ENCODE data around the gene DPH6.
"Not testable (repeated sequence)": the region's sequence is repeated elsewhere in the genome, so short reads cannot be mapped to it uniquely, and the experiment has no call there.

Gene DPH6

DNA sequence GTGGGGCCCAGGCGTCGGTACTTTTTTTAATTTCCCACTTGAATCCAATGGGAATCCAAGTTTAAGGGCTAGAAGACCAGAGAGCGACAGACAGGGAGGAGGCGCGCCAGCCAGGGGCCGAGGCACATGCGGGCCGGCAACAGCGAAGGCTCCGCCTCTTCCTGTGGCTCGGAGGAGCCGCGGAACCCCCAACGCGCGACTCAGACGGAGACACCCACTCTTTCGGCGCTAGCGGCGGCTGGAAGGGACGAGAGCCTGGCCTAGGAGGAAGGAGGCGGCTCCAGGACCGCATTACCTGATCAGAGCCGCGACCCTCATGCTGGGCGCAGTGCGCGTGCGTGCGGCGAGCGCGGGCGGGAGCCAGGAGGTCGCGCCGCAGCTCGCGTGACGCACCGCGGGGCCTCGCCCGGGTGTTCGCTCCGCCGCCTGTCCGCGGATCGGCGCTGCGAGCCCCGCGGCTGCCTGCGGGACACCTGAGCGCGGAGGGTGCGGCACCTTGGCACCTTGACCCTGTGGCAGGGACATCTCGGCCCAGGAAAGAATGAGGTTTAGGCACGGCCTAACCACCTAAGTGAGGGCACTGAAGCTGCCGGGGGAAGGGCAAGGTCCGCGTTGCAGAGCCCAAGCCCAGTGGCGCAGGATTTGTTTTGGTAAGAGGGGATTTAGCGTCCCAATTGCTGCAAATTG, at the start of gene DPH6:
Gene DPH6, minus strand, starts transcription at position 342 of the 687 bp plus-strand sequence. Its CDS starts 24 bp downstream, at position 318.
- FAIRE-seq (no peak), DNase-seq (ENCODE audit: low spot score) (peak; percentile 81)

GRCh38 chr15:35595656-35596055, 49.7 kb upstream of the DPH6 start:
- FAIRE-seq (no peak), DNase-seq (ENCODE audit: low spot score) (no peak)

- FAIRE-seq: not testable (repeated sequence)
These were observed 46.0 kb upstream of the DPH6 start for GRCh38 chr15:35591987-35592386.

GRCh38 chr15:35583863-35584528, 38.0 kb upstream of the DPH6 start:
- DNase-seq (ENCODE audit: low spot score) (no peak), FAIRE-seq (no peak)

More at GRCh38 chr15:35591987-35592386, 46.0 kb upstream of the DPH6 start:
- DNase-seq (ENCODE audit: low spot score): not testable (repeated sequence)

GRCh38 chr15:35580606-35581005, 34.6 kb upstream of the DPH6 start:
- no peak for DNase-seq (ENCODE audit: low spot score)
- no peak for FAIRE-seq

DNA sequence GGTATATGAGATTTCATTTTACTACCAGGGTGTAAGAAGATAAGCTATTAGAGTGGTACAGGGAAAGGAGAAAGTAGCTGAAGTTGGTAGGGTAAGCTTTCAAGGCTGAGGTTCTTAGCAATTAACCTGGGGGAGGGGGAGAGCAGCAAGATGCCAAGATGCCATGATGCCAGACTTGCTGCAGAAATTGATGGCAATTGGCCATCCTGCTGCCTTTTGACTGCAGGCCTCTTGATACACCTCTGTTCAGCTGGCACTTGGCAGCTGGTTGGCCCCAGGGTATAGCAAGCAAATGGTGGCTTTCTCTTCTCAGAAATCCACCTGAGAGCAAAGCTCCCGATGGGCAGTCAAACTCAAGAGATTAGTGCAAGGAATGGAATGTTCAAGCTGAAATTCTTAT, 21.4 kb upstream of the DPH6 start:
- FAIRE-seq (no peak), DNase-seq (ENCODE audit: low spot score) (no peak)

GRCh38 chr15:35566991-35567390, 21.0 kb upstream of the DPH6 start:
- DNase-seq (ENCODE audit: low spot score) (no peak), FAIRE-seq (no peak)

DNA sequence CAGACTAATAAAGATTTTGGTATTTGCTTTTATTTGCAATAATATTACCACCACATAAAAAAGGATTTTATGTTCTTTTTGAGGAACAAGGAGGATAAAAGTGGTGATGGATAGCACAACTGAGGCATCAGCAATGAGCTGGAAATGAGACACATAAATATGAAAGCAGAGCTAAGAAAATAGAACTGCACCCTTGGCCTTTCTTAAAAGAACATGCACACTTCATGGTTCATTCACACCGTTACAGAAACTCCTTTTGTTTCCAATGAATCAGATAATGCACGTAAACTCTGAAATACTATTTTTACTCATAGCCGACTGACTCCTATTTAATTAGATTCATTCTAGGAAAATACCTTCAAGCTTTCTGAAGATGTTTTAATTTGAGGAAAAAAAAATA, 19.9 kb upstream of the DPH6 start:
- no peak for DNase-seq (ENCODE audit: low spot score)
- no peak for FAIRE-seq

DNA sequence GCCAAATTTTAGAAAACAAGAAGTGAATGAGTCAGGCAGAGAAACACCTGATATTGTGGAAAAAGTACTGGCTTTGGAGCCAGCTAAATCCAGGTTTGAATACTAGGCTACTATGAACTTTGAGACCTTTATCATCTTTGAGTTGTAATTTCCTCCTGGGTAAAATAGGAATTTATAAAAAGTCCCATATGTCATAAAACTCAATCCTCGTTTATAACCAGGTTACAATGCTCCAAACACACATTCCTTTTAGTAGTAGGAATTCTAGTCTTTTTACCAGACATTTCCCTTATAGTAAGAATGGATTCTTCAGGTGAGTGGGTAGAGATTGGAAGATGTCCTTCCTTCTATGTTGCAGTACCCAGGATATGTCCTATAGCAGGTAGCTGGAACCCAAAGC, 16.7 kb upstream of the DPH6 start:
- FAIRE-seq: no peak

GRCh38 chr15:35561308-35561707, 15.3 kb upstream of the DPH6 start:
- DNase-seq (ENCODE audit: low spot score) (no peak), FAIRE-seq (no peak)

More for the DNA sequence above, 16.7 kb upstream of the DPH6 start:
- no peak for DNase-seq (ENCODE audit: low spot score)

DNA sequence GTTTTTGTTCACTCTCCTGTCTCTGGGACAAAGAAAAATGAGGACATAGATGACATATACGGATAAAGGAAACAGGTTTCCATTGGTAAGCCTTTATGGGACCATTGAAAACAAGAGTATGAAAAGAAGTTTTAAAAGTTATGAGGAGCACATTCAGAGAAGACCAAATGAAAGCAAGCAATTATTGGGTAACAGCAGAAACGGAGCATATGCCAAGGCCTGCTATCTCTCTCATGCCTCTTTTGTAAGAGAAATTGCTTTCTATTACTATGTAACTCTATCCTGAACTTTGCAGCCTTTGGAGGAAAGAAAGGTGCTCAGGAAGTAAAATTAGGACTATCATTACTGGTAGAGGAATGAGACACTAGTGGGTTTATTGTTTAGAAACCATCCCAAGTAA, 14.9 kb upstream of the DPH6 start:
- no peak for DNase-seq (ENCODE audit: low spot score)
- FAIRE-seq: no peak

- no peak for FAIRE-seq
- no peak for DNase-seq (ENCODE audit: low spot score)
These were observed 14.3 kb upstream of the DPH6 start for GRCh38 chr15:35560258-35560657.

DNA sequence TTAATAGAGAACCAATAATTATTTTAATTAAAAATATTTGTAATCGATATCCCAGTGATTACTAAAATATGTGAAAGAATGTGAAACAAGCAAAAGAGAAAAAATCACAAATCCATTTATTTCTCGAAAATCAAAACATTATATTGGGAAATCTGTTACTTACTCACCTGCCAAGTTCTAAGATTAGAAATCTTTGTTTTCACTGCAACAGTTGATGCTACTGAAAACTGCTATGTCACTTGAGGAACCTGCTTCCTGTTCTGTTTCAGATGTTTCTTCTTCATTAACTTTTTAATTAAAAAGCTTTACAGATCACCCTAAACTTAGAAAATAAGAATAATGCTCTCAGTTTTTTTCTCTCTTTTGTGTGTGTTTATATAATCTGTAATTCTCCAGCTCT, 13.7 kb upstream of the DPH6 start:
- FAIRE-seq: no peak
- no peak for DNase-seq (ENCODE audit: low spot score)

DNA sequence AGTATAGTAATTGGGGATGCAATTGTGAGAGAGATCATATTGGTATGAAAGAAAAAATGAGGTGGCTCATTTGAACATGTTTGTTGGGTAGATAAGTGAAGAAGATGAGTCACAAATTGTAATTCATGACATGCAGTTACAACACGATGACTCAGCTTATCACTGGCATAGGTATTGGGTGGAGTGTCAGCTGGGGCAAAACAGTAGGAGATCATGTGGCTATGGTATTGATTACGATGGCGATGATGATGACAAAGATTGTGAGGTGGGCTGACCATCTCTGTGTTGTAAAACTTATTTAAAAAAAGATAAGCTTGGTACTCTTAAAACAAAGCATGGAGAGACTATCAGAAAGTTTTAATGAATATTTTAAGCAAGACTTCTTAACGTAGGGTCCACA, 11.6 kb upstream of the DPH6 start:
- FAIRE-seq: no peak
- DNase-seq (ENCODE audit: low spot score): peak; percentile 31

DNA sequence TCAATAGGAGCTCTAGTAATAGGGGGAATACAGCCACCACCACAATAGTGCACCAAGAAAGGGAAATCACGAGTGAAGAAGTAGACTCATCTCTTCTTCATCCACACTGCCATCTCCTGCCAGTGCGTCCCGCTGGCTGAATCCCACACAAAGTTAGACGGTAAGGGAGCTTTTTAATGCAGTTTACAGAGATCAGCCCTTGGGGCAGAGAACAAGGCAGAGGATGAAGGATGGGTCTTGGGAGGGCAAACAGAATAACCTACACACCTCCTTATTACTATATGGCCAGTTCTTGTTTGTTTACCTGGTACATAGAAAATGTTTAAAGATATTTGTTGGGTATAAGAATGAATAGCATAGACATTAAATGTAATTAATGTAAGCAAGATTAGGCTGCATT, 11.0 kb upstream of the DPH6 start:
- DNase-seq (ENCODE audit: low spot score) (no peak), FAIRE-seq (no peak)

- DNase-seq (ENCODE audit: low spot score) (no peak), FAIRE-seq (no peak)
These were observed 9.3 kb upstream of the DPH6 start for GRCh38 chr15:35555244-35555643.

DNA sequence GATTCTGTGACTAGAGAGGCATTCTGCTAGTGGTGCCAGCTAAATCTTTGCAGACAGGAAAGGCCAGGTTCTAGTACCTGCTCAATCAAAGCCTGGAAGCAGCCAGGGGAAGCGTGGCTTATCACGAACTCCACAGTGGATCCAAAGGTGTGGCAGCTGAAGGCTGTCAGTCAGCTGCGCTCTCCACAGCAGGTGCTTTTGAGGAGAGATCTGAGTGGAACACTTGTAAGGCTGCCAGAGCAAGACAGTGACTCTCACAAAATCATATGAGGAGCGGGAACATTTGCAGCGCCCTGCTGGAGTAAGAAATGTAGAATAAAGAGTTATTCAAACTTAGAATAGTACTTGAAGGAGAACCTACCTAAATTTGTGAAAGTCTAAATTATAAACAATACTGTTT, 5.0 kb upstream of the DPH6 start:
- no peak for FAIRE-seq
- no peak for DNase-seq (ENCODE audit: low spot score)

DNA sequence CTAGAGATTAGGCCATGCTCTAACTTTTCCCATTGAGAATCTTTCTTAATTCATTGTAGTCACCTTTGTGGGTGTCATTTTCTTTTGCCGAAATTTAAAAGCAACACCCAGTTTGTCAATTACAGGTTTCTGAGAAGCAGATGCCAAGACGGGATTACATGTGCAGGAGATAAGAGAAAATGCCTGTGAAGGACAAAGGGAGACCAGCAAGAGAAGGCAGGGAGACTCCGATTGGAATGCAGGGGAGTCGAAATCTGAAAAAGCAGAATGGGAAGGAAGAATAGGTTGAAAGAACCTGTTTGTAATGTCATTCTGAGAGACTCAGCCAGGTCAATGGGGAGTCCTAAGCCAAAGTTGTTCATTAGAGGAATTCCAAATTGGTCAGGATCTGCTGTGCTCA, 3.6 kb upstream of the DPH6 start:
- FAIRE-seq: no peak
- DNase-seq (ENCODE audit: low spot score): no peak

GRCh38 chr15:35548435-35548834, 2.5 kb upstream of the DPH6 start:
- DNase-seq (ENCODE audit: low spot score) (no peak), FAIRE-seq (no peak)

DNA sequence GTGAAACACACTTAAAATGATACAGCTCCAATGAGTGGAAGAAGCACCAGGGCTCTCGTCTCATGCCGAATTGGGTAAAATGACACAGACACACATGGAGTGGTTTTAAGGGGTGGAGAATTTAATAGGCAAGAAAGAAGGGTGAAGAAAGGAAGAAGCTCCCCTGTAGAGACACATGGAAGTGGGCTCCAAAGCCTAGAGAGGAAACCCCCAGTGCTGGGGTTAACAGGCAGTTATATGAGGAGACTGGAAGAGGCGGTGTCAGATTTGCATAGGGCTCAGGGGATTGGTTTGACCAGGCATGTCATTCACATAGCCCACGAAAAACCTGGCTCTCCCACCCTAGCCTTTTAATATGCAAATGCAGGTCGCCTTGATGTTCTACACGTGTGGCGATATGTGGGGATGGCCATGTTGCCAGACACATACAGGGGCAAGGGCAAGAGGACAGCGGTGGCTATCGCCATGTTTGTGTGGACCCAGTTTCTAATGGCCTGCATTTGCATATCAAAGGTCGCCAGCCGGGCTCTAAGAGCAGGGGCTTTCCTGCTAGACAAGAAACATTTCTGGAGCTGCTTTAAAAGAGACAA, 1.9 kb upstream of the DPH6 start:
- DNase-seq (ENCODE audit: low spot score): no peak
- FAIRE-seq: no peak

GRCh38 chr15:35546511-35547381, 781 bp upstream of the DPH6 start:
- no peak for FAIRE-seq
- no peak for DNase-seq (ENCODE audit: low spot score)

GRCh38 chr15:35545316-35545823, 595 bp downstream of the DPH6 start:
- no peak for FAIRE-seq
- peak; percentile 36 for DNase-seq (ENCODE audit: low spot score)
